ENCODE measurements around the gene YAE1.

- no peak for TF ChIP-seq POLR2A (IDR thresholded peaks at IDR 0.05)
- no peak for TF ChIP-seq CTCF (IDR thresholded peaks at IDR 0.05)
These were observed 49.0 kb upstream of the YAE1 start for GRCh38 chr7:39517240-39517639.
